ENCODE measurements around the gene SMAGP.
"Not testable (repeated sequence)": the region's sequence is repeated elsewhere in the genome, so short reads cannot be mapped to it uniquely, and the experiment has no call there.

The SMAGP gene

DNA sequence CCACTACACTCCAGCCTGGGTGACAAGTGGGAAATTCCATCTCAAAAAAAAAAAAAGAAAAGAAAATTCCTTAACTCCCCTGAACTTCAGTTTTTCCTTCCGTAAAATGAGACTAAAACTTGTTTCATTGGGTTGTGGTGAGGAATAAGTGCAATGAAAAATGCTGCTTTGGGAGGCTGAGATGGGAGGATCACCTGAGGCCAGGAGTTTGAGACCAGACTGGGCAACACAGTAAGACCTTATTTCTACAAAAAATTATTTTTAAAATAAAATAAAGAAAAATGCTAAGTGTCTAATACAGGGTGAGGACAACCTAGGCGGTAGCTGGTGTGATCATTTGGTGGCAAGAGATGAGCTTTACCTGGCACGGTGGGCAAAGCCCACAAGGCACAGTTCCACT, 6.9 kb downstream of the SMAGP start:
- no peak for DNase-seq

DNA sequence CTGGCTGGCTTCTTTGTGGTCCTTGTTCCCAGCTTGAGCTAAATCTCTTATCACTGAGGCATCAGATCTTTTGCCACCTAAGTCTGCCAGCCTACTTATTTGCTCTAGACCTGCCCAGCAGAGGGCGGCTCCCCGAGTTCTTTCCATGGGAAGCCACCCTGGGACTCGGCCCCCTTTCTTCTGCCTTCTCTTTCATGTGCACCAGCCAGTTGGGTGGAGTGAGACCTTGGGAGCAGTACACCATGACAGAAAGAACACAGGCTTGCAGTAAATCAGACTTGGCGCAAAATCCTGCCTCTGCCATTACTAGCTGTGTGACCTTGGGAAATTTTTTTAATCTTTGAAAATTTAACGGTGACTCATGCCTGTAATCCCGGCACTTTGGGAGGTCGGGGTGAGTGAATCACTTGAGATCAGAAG, 7.4 kb downstream of the SMAGP start:
- DNase-seq, result peak; percentile 23

DNA sequence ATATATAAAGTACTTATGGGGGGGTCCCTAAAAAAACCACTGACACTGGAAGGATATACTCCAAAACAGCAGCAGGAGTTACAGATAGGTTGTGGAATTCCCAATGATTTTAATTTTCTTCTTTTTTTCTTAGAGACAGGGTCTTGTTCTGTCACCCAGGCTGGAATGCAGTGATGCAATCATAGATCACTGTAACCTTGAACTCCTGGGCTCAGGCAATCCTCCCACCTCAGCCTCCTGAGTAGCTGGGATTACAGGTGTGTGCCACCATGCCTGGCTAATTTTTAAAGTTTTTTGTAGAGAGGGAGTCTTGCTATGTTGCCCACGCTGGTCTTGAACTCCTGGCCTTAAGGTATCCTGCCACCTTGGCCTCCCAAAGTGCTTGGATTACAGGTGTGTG, 10.6 kb downstream of the SMAGP start:
- not testable (repeated sequence) for DNase-seq

DNA sequence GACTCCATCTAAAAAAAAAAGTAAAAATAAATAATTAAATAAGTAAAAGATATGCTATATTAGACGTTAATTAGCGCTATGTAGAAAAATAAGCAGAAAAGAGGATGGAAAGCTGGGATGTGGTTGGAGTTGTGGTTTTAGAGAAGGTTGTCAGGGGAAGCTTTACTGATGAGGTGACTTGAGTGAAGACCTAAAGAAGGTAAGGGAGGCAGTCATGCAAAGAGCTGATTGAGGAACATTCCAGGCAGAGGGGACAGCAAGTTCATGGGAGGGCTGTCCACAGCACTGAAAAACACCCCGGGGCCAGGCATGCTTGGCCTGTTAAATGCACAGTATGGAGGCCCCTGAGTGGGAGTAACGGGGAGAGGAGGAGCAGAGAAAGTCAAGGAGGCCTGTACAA, 15.7 kb downstream of the SMAGP start:
- no peak for DNase-seq

DNA sequence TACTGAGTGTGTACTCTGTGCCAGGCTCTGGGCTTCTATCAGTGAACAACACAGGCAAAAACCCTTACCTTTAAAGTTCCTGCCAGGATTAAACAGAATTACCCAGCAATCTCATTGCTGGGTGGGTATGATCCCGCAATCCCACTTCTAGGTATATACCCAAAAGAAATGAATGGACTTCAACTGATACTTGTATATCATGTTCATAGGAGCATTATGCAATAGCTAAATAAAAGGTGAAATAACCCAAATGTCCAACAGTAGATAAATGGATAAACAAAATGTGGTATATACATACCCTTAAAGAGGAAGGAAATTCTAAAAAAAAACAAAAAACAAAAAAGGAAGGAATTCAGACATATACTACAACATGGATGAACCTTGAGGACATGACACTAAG, 16.9 kb downstream of the SMAGP start:
- DNase-seq, result no peak

DNA sequence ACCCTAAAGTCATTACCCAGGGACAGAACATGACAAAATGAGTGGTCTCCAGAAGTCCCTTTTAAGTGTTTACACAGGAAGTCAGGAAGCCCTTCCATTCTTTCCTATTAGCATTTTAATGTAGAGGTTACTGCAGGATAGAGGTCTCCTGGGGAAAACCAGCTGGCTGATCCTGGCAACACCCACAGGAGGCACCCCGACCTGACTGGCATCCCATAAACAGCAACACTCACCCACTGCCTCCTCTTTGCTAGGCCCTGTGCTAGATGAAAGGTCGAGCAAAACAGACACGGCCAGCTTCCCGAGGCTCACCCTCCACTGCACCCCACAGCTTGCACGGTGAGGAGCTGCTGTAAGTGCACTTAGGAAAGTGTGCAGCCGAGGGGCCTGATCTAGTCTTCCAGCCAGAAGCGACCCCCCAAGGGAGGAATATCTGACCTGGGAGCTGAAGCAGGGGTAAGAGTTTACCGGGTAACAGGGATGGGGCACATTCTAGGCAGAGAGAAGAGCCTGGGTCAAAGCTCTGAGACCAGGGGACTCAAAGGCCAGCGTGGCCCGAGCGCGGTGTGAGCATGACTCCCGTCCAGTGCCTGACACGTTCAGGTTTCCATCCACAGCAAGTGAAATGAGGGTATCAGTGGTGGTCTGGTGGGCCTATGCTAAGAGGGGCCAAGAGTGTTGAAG, 22.6 kb downstream of the SMAGP start:
- DNase-seq, result no peak

DNA sequence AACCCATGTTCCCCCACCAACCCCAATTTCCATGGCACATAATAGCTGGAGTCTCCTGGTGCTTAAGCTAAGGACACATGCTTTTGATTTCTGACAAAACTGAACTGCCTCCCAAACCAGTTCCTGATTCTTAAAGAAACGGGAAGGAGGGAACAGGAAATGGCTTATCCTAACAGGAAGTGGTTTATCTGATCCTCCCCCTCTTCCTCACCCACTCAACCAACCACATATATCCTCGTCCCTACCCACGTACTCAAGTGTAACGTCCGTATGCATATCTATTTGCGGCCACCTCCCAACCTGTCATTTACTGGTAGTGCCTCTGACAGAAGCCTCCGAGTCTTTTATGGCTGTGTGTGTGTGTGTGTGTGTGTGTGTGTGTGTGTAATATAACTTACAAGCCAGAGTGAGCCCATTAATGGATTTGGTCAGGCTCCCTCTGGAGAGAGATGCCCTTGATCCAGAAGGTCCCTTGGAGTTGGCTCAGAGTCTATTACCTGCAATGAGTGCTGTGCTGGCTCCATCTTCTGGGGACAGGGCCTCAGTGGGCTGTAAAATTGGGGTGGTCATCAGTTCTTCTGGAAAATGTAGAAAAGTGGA, 23.9 kb downstream of the SMAGP start:
- DNase-seq, result no peak

DNA sequence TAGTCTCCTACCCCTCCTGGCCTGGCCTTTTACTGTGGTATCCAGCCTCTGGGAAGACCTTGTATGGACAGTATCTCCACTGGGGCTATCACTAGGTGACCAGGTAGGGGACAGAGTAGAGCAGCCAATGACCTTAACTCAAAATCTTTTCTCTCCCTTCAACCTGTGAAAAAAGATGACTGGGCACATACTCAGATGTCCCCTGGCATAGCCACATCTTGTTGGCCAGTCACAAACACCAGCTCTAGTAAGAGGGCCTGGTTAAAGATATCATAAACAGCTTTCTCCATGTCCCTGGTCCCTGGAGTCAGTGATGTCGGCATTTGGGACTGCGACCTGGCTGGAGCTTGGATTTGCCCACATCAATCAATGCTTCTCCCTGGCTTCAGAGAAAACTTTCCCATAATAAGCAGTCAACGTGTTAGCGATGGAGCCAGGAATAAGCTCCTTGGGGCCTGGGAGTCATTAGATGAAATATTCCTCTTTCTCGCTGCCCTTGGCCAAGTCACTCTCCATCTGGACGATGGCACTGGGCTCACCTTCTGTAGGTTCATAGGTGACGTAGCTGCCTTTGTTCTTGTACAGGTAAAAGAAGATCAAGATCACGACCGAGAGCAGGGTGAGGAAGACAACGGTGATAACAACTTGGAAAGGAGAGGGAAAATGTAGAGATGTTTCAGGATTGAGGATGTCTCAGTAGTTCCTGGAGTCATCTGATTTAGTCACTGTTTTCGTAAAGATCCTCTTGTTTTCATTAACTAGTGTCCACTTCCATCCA, 24.6 kb downstream of the SMAGP start:
- DNase-seq, result no peak

DNA sequence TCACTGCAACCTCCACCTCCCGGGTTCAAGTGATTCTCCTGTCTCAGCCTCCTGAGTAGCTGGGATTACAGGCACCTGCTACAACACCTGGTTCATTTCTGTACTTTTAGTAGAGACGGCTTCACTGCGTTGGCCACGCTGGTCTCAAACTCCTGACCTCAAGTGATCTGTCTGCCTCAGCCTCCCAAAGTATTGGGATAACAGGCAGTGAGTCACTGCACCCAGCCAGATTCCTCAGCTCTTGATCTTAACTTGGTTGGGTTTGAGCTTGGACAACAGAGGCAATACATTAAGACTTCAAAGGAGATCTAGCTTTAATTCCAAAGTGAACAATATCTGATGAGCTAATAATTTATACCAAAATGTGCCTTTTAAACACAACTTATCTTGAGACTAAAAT, 25.9 kb downstream of the SMAGP start:
- DNase-seq, result no peak

DNA sequence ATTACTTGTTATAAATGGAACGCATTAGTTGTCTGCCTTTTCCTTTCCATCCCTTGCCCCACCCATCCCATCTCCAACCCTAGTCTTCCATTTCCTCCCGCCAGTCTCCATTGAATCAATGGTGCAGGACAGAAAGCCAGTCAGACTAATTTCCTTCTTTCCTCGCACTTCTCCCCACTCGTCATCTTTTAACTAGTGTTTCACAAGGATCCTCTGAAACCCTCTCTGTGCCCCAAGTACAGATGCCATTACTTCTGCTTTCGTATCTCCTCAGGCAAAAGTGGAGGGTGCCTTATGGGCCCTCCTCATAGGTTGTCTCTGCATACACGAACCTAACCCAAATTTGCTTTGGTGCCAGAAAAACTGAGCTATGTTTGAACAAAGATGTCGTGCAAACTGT, 27.3 kb downstream of the SMAGP start:
- DNase-seq, result no peak

DNA sequence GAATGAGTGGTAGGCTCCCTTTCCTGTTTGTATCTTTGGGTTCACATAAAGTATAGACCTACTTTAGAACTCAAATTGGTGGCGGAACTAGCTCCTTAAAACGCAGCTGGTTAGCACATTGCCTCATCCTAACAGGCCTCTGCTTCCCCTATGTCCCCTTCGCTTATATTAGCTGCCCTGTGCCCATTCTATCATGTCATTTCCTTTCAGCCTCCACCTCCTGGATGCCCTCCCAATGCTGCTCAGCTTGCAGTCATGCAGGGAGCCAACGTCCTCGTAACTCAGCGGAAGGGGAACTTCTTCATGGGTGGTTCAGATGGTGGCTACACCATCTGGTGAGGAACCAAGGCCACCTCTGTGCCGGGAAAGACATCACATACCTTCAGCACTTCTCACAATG, 28.1 kb downstream of the SMAGP start:
- DNase-seq, result no peak

DNA sequence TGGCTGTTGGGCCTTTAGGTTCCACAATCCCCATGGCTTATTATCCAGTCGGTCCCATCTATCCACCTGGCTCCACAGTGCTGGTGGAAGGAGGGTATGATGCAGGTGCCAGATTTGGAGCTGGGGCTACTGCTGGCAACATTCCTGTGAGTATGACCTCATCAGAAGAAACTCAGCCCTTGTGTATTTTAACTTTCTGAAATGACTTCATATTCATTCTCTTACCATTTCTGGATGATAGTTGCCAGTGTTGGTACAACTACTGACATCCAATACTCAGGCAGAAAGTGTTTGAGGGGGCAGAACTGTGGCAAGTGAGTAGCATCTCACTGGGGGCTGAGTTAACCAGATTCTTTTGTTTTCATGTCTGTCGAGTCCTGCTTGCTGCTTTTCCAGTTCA, 29.2 kb downstream of the SMAGP start:
- DNase-seq, result no peak

DNA sequence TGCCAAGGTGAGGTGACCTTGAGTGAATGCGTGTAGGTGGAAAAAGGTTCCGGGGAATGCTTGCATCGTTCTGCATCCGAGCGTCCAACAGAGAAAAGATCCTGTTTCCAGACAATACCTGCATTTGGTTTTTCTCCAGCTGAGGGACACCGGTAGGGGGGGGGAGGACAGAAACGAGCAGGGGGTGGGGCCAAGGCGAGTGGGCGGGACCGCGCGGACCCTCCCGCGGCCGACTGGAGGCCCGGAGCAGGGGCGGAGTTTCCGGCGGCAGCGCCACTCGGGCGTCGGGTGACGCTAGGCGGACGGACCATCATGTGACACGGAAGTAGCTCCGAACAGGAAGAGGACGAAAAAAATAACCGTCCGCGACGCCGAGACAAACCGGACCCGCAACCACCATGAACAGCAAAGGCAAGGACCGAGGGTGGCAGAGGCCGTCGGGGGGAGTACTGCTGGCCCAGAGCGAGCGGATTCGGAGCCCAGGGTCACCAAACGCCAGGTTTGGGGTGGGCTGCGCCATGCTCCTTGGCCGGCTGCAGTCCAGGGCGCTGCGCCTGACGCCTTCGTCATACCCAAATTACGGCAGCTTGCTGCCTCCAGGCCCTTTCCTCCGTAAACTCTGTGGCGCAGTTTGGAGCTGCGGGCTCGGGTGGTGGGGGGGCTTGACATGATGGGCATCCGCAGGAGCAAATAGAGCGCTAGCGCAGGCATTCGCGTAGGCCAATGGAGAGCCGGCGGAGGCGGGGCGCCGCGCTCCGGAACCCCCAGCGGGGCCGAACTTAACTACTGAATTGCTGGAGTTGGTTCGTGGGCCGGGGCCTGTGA, 31.5 kb downstream of the SMAGP start, which contains the start of gene DAZAP2:
Gene DAZAP2 (plus strand): TSS at position 317 of the 825 bp plus-strand sequence. CDS start 82 bp downstream, at position 399.
- peak; percentile 78 for DNase-seq

DNA sequence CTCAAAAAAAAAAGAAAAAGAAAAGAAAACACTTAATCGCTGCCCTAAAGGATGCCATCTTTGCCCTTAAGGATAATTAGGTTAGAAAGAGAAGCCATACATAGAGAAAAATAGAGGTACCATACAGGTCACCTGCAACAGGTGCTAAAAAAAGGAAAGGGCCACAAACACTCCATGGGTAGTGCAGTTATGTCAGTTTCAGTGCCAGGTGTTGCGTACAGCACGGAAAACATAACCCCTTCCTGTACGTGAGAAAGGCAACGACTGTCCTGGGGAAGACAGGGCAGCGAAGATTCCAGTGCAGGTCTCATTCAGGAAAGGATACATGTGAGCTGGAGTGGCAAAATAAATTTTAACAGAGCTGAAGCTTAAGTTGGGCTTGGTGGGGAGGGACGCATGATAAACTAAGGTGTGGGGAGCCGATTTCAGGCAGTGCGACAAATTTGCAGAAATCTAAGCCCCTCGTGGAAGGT, 32.1 kb downstream of the SMAGP start:
- no peak for DNase-seq

DNA sequence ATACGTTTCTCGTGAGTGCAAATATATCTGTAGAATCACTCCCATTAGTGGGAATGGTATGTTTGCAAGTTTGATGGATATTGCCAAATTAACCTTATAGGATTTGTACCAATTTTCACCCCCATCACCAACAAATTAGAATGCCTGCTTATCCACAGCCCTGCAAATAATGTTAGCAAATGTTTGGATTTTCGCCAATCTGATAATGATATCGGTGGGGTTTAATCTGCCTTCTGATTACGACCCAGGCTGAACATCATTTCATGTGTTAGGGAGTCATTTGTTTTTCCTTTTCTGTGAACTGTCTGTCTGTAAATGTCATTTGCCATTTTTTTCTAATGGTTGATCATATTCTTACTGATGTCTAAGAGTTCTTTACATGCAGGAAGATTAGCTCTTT, 35.7 kb downstream of the SMAGP start:
- no peak for DNase-seq

DNA sequence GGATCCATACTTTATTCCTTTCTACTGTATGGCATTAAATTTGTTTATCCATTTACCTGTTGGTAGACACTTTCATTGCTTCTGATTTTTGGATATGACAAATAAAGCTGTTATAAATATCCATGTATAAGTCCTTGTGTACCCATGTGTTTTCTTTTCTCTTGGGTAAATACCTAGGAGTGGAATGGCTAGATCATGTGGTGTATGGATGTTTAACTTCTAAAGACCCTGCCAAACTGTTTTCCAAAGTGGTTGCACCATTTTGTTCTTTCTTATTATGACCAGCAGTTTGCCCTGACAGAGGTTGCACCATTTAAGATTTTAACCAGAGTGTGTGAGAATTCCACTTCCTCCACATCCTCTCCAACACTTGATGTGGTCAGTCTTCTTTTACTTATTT, 37.6 kb downstream of the SMAGP start:
- no peak for DNase-seq

DNA sequence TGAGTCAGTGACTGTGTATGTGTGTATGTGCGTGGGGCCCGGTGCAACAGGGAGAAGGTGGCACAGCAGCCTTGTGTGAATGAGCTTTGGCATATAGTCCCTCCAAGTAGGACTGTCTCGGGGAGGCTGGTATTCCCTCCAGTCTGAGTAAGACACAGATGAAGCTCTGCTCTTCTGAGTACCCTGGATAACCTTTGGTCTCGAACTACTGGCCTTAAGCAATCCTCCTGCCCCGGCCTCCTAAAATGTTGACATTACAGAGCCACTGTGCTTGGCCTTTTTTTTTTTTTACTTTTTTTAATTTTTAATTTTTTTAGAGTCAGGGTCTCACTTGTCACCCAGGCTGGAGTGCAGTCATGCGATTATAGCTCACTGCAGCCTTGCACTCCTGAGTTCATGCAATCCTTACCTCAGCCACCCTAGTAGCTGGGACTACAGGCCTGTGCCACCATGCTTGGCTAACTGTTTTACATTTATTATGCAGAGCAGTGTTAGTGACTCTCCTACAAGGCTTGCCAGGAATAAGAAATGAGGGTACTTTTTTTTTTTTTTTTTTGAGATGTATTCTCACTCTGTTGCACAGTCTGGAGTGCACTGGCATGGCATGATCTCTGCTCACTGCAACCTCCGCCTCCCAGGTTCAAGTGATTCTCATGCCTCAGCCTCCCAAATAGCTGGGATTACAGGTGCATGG, 41.0 kb downstream of the SMAGP start:
- no peak for DNase-seq

DNA sequence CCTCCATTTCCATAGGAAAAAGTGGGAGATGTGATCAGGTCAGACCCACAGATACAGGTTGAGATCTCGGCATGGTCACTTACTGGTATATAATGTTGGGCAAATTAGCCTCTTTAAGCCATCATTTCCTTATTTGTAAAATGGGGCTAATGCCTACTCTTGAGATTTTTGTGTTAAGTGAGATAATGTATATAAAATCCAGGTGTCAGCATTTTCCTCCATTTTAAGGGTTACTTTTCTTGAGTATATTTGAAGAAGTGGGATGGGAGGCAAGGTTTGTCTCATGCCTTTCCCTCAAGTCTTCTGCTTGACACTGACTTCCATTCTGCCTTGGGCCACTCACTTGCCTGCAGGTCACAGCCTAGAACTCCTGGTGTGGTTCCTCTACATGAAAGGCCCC, 42.3 kb downstream of the SMAGP start:
- no peak for DNase-seq

DNA sequence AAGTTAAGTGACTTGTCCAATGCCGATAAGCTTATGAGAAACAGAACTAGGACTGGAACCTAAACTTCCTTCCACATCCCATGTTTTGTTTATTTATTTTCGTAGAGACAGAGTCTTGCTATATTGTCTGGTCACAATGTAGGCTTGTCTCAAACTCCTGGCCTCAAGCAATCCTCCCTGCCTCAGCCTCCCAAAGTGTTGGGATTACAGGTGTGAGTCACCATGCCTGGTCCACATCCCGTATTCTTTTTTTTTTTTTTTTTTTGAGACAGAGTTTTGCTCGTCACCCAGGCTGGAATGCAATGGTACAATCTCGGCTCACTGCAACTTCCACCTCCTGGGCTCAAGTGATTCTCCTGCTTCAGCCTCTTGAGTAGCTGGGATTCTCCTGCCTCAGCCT, 43.1 kb downstream of the SMAGP start:
- not testable (repeated sequence) for DNase-seq

DNA sequence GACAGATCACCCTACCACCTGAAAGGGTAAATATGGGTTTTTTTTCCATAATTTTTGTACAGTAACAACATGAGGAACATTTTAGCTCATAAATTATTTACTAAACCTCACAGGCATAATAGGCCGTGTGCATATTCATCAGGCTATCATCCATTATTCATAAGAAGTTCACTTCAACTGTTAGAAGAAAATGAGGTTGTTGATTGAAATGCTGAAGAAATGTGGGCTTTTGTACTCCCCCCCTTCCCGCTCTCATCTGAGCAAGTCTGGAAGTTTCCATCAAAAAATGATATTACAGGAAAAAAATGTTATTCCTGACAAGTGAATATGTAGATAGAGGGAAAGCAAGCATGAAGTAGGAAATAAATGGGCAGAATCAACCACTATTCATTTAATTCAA, 44.4 kb downstream of the SMAGP start:
- no peak for DNase-seq

DNA sequence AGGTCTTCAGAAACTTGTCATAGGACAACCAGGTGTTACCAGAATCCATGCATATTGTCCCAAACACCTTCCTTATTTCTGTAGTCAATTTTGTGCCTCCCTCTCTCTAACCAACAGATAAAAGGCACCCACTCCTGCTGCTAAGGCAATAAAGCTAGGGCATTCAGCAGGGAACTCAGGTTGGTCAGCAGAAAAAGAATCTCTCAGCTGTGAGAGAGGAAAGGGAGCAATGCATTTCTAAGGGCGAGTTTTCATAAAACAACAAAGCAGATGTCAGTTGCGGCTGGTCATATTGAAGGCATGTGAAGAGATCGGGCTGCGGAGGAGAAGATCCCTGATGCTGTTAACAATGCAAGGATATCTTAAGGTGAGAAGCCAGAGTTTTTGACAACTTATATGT, 45.0 kb downstream of the SMAGP start:
- DNase-seq, result no peak

DNA sequence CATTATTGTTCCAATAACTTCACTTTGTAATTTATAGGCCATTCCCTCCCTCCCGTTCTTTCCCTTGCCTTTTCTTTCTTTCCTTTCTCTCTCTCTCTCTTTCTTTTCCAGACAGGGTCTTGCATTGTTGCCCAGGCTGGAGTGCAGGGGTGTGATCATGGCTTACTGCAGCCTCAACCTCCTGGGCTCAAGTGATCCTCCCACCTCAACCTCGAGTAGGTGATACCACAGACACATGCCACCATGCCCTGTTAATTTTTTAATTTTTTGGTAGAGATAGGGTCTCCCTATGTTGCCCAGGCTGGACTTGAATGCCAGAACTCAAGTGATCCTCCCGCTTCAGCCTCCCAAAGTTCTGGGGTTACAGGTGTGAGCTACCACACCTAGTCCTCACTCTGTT, 45.6 kb downstream of the SMAGP start:
- no peak for DNase-seq

Data from GOT3 (cell line).